Panc1 (cell line): ENCODE results near the gene RPS16. TPM values are rescaled to one million over a fixed set of nuclear protein-coding genes. Genes with fewer than 3 reads are reported as not detected.
A peak's percentile ranks its signal among the peaks of the same experiment; 100 is the strongest.

ENCODE experiments used
- ATAC-seq: fragments of 200-7000 bp; cut with Tn5 transposase; 2 replicates; pipeline ENCODE4 v1.9.1; 2020; ENCODE audit warnings: mild to moderate bottlenecking, moderate library complexity
- BruUV-seq: library from RNA; stranded (reverse); fragments of 400-500 nt; replicated peaks from 2 replicates; lab custom pipeline; 2021; lab: Mats Ljungman, UMichigan
- CTCF ChIA-PET: fragments of 300-600 bp; sonication (Branson Sonifier 250); formaldehyde crosslinking; loops from one replicate; lab custom pipeline; 2022; ENCODE audit warnings: antibody characterized with exemption; lab: Charles Lee
- POLR2A ChIA-PET: fragments of 300-600 bp; sonication (Branson Sonifier 250); formaldehyde crosslinking; loops from one replicate; lab custom pipeline; 2022; ENCODE audit warnings: antibody characterized with exemption; lab: Charles Lee
- DNase-seq: peaks from one replicate; pipeline ENCODE4 v3.0.0-alpha.2; 2010; ENCODE audit warnings: low read depth, low spot score
- H3K27ac ChIP-seq: 2 replicates; pipeline ENCODE4 v1.5.1; 2011; ENCODE audit warnings: mild to moderate bottlenecking, low read length, inconsistent platforms
- H3K27me3 ChIP-seq: fragments of 200-500 bp; sonication (Bioruptor generic); 2 replicates; pipeline ENCODE4 v1.6.0; 2014; ENCODE audit warnings: low read length, inconsistent platforms; ENCODE audit not compliant: control insufficient read depth, insufficient read depth
- H3K36me3 ChIP-seq: fragments of 200-500 bp; sonication (Bioruptor generic); 2 replicates; pipeline ENCODE4 v1.5.1; 2014; ENCODE audit warnings: inconsistent platforms, mild to moderate bottlenecking, low read length, moderate library complexity; ENCODE audit not compliant: control insufficient read depth, insufficient read depth
- H3K4me1 ChIP-seq: 2 replicates; pipeline ENCODE4 v1.5.1; 2011; ENCODE audit warnings: inconsistent platforms, mild to moderate bottlenecking, low read length, moderate library complexity; ENCODE audit not compliant: control insufficient read depth, insufficient read depth
- H3K4me3 ChIP-seq, 2 experiments: 2 replicates each; pipeline ENCODE4 v1.5.1; 2011 to 2012; ENCODE audit warnings: low read depth in 2 of 2, low read length in 2 of 2, mild to moderate bottlenecking in 2 of 2, inconsistent platforms in 1 of 2, moderate library complexity in 1 of 2
- H3K9me3 ChIP-seq: fragments of 200-500 bp; sonication (Bioruptor generic); 2 replicates; pipeline ENCODE4 v1.5.1; 2014; ENCODE audit warnings: low read depth, mild to moderate bottlenecking, inconsistent platforms, low read length, moderate library complexity; ENCODE audit not compliant: control insufficient read depth, insufficient read depth
- POLR2AphosphoS5 ChIP-seq: IDR thresholded peaks from 2 replicates; pipeline ENCODE4 v1.6.1; 2012; ENCODE audit warnings: mild to moderate bottlenecking, low read depth, low read length, moderate library complexity
- SIN3A ChIP-seq: IDR thresholded peaks from 2 replicates; pipeline ENCODE4 v1.6.1; 2012; ENCODE audit warnings: low read depth, mild to moderate bottlenecking, low read length, moderate library complexity, borderline replicate concordance; ENCODE audit not compliant: insufficient read depth
- TCF7L2 ChIP-seq: IDR thresholded peaks from 2 replicates; pipeline ENCODE4 v1.6.1; 2011; ENCODE audit warnings: mild to moderate bottlenecking, low read depth, low read length, inconsistent platforms
- in situ Hi-C: cut with HindIII; loops from 2 replicates; pipeline ENCODE4 v1.10.0; 2016; ENCODE audit warnings: low sequenced_read_pairs, low pct_unique_long_range_greater_than_20kb
- intact Hi-C: fragments of 100-400 bp; cut with micrococcal nuclease; formaldehyde crosslinking; loops from one replicate; pipeline ENCODE4 v1.10.0; 2022; ENCODE audit not compliant: unreplicated experiment
- total RNA-seq: library from RNA; stranded (reverse); gene quantifications from one replicate; pipeline ENCODE4 v1.2.1, GENCODE V29; 2021; ENCODE audit not compliant: unreplicated experiment
- TF ChIP-seq, protein P1 (sequence below), 2 experiments: IDR thresholded peaks; 2 replicates each; pipeline ENCODE4 v1.6.1; 2011 to 2012; ENCODE audit warnings: low read depth in 2 of 2, control low read depth in 1 of 2, low read length in 1 of 2, mild to moderate bottlenecking in 1 of 2, moderate library complexity in 1 of 2; ENCODE audit not compliant: insufficient read depth in 1 of 2
- TF ChIP-seq, protein P2 (sequence below): fragments of 450-650 bp; IDR thresholded peaks from 2 replicates; pipeline ENCODE4 v1.5.1; 2017; ENCODE audit warnings: mild to moderate bottlenecking

The RPS16 gene
- total RNA-seq, 1 experiment from 2014 or later: 27,832 TPM

DNA sequence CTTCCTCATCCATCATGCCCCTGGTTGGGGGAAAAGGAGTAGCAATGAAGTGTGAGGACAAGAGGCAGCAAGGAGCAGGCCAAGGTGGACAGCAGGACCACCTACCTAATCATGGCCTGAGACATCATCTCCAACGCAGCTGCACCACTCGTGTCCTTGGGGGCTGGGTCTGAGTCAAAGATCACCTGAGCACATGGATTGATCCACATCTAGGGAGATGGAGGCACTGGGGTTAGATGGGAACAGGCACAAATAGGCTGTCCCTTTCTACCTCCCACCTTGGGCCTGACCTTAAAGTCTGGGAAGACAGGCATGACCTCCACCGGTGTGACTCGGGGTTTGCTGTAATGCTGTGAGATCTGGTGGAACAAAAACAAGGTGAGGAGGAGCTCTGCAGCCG, 47.1 kb downstream of the RPS16 start:
- ATAC-seq (no peak), DNase-seq (no peak)
- H3K4me1 ChIP-seq: peaks cover 44% of the 10 kb centered on the region
- ChIA-PET POLR2A (interaction anchor here (0.6 to 6.4 kb wide), 14 partner anchors 9 to 445 kb away, joined by 3 to 145 read pairs (median 5); partner anchors contain the start of genes DYRK1B, RPS16, SAMD4B and ZFP36), CTCF (interaction anchor here (1.4 kb wide), 1 partner anchor 9 kb away, joined by 4 read pairs; no protein-coding TSS in a partner anchor)
- no peaks in the 10 kb centered on the region for H3K27me3 ChIP-seq
- TF ChIP-seq, protein P1, sequence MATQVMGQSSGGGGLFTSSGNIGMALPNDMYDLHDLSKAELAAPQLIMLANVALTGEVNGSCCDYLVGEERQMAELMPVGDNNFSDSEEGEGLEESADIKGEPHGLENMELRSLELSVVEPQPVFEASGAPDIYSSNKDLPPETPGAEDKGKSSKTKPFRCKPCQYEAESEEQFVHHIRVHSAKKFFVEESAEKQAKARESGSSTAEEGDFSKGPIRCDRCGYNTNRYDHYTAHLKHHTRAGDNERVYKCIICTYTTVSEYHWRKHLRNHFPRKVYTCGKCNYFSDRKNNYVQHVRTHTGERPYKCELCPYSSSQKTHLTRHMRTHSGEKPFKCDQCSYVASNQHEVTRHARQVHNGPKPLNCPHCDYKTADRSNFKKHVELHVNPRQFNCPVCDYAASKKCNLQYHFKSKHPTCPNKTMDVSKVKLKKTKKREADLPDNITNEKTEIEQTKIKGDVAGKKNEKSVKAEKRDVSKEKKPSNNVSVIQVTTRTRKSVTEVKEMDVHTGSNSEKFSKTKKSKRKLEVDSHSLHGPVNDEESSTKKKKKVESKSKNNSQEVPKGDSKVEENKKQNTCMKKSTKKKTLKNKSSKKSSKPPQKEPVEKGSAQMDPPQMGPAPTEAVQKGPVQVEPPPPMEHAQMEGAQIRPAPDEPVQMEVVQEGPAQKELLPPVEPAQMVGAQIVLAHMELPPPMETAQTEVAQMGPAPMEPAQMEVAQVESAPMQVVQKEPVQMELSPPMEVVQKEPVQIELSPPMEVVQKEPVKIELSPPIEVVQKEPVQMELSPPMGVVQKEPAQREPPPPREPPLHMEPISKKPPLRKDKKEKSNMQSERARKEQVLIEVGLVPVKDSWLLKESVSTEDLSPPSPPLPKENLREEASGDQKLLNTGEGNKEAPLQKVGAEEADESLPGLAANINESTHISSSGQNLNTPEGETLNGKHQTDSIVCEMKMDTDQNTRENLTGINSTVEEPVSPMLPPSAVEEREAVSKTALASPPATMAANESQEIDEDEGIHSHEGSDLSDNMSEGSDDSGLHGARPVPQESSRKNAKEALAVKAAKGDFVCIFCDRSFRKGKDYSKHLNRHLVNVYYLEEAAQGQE (IDR thresholded peaks at IDR 0.05; ENCODE audit: insufficient read depth in 1 of 2, low read depth in 2 of 2, low read length in 1 of 2): no peak
- TF ChIP-seq TCF7L2: no peak
- TF ChIP-seq, protein P2, sequence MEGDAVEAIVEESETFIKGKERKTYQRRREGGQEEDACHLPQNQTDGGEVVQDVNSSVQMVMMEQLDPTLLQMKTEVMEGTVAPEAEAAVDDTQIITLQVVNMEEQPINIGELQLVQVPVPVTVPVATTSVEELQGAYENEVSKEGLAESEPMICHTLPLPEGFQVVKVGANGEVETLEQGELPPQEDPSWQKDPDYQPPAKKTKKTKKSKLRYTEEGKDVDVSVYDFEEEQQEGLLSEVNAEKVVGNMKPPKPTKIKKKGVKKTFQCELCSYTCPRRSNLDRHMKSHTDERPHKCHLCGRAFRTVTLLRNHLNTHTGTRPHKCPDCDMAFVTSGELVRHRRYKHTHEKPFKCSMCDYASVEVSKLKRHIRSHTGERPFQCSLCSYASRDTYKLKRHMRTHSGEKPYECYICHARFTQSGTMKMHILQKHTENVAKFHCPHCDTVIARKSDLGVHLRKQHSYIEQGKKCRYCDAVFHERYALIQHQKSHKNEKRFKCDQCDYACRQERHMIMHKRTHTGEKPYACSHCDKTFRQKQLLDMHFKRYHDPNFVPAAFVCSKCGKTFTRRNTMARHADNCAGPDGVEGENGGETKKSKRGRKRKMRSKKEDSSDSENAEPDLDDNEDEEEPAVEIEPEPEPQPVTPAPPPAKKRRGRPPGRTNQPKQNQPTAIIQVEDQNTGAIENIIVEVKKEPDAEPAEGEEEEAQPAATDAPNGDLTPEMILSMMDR: no peak
- TF ChIP-seq SIN3A: no peak
- no peak for TF ChIP-seq POLR2AphosphoS5
- no peaks in the 10 kb centered on the region for H3K9me3 ChIP-seq
- TSS peak; percentile 91 for BruUV-seq
- H3K4me3 ChIP-seq: no peak overlapping the region
- peaks cover 65% of the 10 kb centered on the region for H3K36me3 ChIP-seq
- intact Hi-C loops (no loop called here), in situ Hi-C loops (no loop called here)
- H3K27ac ChIP-seq: peak overlapping the region; percentile 86

DNA sequence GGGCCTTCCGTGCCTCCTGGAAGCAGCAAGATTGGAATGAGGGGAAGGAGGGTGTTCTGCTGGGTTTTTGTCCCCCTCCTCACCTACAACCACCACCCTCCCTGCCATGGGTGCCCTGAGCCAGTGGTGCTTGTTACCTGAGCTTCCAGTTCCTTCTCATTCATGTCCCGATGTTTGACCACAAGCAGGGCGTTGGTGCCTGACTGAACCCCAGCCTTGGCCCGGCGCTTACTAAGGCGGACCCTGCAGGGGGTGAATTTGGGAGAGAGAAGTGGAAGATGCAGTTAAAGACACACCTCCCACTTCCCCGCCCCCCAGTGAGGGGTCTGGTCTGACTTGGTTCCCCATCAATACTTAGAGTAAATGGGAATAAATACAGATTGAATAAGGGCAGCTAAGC, 49.2 kb downstream of the RPS16 start:
- no TSS peak for BruUV-seq
- ChIA-PET CTCF (interaction anchor here (0.6 to 1.5 kb wide), 3 partner anchors 11 to 147 kb away, joined by 3 to 12 read pairs (median 3); no protein-coding TSS in a partner anchor), POLR2A (interaction anchor here (0.5 to 2.0 kb wide), 8 partner anchors 10 to 49 kb away, joined by 3 to 8 read pairs (median 4); partner anchors contain the start of genes RPS16 and SAMD4B)
- TF ChIP-seq POLR2AphosphoS5 (no peak), SIN3A (no peak)
- TF ChIP-seq, protein P2: no peak
- TF ChIP-seq, protein P1 (IDR thresholded peaks at IDR 0.05; ENCODE audit: insufficient read depth in 1 of 2, low read depth in 2 of 2, low read length in 1 of 2): no peak
- intact Hi-C loops (no loop called here), in situ Hi-C loops (no loop called here)
- Histone ChIP-seq H3K9me3 (no peaks in the 10 kb centered on the region), H3K4me1 (peaks cover 37% of the 10 kb centered on the region), H3K27me3 (no peaks in the 10 kb centered on the region), H3K36me3 (peaks cover 80% of the 10 kb centered on the region), H3K4me3 (no peak overlapping the region), H3K27ac (peak overlapping the region; percentile 0; the same call in 1 of the 2 replicates)
- no peak for ATAC-seq
- DNase-seq: no peak
